GM12801 (cell line): ENCODE measurements around the gene NR1I3.

Experiments used
- CTCF ChIP-seq: IDR thresholded peaks from one replicate; pipeline ENCODE4 v1.5.1; 2011; ENCODE audit warnings: control low read depth; ENCODE audit not compliant: insufficient read length; ENCODE audit errors: extremely low read depth

The NR1I3 gene

GRCh38 chr1:161238039-161238473 is at the start of gene NR1I3:
Gene NR1I3, minus strand, starts transcription at chr1:161238203. Its CDS starts 1,638 bp downstream, at chr1:161236565.
- TF ChIP-seq CTCF: no peak

GRCh38 chr1:161287482-161288054 is 49.6 kb upstream of the NR1I3 start:
- no peak for TF ChIP-seq CTCF

- no peak for TF ChIP-seq CTCF
These were observed 47.5 kb upstream of the NR1I3 start for GRCh38 chr1:161285521-161285920.

GRCh38 chr1:161285113-161285512 is 47.1 kb upstream of the NR1I3 start:
- TF ChIP-seq CTCF: no peak

GRCh38 chr1:161282991-161283390 is 45.0 kb upstream of the NR1I3 start:
- no peak for TF ChIP-seq CTCF

- TF ChIP-seq CTCF: no peak
These were observed 36.9 kb upstream of the NR1I3 start for GRCh38 chr1:161274874-161275273.

- TF ChIP-seq CTCF: no peak
These were observed 35.4 kb upstream of the NR1I3 start for GRCh38 chr1:161273402-161273801.

- no peak for TF ChIP-seq CTCF
These were observed 29.3 kb upstream of the NR1I3 start for GRCh38 chr1:161267321-161267720.
